Measurements from ENCODE around the gene PCDHGA12.
"Not testable (repeated sequence)": the region's sequence is repeated elsewhere in the genome, so short reads cannot be mapped to it uniquely, and the experiment has no call there.

The PCDHGA12 gene

GRCh38 chr5:141417494-141418172, 12.7 kb upstream of the PCDHGA12 start, which contains the start of gene PCDHGB7:
PCDHGB7 (plus strand) TSS chr5:141417677; CDS start chr5:141417860, 183 bp downstream.
- peak within 1 kb of the TSS; percentile 66 for H3K4me3 ChIP-seq (replicated peaks; ENCODE audit: low read depth, low read length)
- TF ChIP-seq CTCF (IDR thresholded peaks at IDR 0.05; ENCODE audit: insufficient read depth, low read length, poor library complexity, severe bottlenecking), result peak; percentile 93
- H3K36me3 ChIP-seq (ENCODE audit: control insufficient read depth, insufficient read depth, low read length); H3K27me3 ChIP-seq (replicated peaks; ENCODE audit: control insufficient read depth, insufficient read depth, low read length): not testable (repeated sequence)
- DNase-seq (ENCODE audit: extremely low read depth, insufficient read length), result peak; percentile 76

- Histone ChIP-seq H3K4me3 (replicated peaks; ENCODE audit: low read depth, low read length) (no peak overlapping the region), H3K27me3 (replicated peaks; ENCODE audit: control insufficient read depth, insufficient read depth, low read length) (no peaks in the 10 kb centered on the region), H3K36me3 (ENCODE audit: control insufficient read depth, insufficient read depth, low read length) (no peaks in the 10 kb centered on the region)
- DNase-seq (ENCODE audit: extremely low read depth, insufficient read length), result no peak
- TF ChIP-seq CTCF (IDR thresholded peaks at IDR 0.05; ENCODE audit: insufficient read depth, low read length, poor library complexity, severe bottlenecking), result no peak
Observed at GRCh38 chr5:141419074-141419880, 11.0 kb upstream of the PCDHGA12 start.

DNA sequence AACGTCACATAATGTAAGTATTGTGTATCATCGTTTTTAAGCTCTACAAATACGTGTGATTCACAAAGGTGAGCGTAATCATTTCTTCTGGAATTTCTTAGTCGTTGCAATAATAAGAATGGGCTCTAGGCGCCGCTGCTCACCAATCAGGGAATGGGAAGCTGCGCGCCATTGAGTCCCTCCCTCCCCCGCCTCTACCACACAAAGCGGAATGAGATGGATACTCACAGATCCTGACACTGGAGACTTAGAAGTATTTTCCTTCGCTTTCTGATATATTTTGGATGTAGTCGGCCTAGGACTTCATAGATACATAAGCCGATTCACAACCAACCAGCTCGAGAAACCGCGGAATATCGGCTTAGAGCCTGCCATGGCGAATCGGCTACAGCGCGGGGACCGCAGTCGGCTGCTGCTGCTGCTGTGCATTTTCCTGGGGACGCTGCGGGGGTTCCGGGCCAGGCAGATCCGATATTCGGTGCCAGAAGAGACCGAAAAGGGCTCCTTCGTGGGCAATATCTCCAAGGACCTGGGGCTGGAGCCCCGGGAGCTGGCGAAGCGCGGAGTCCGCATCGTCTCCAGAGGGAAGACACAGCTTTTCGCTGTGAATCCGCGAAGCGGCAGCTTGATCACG, 9.3 kb upstream of the PCDHGA12 start, which contains the start of gene PCDHGA11:
TSS of gene PCDHGA11 (plus strand) at position 197 of the 634 bp plus-strand sequence. CDS start at position 374, 177 bp downstream.
- DNase-seq (ENCODE audit: extremely low read depth, insufficient read length), result no peak
- TF ChIP-seq CTCF (IDR thresholded peaks at IDR 0.05; ENCODE audit: insufficient read depth, low read length, poor library complexity, severe bottlenecking), result peak; percentile 79
- peak within 1 kb of the TSS; percentile 66 for H3K4me3 ChIP-seq (replicated peaks; ENCODE audit: low read depth, low read length)

DNA sequence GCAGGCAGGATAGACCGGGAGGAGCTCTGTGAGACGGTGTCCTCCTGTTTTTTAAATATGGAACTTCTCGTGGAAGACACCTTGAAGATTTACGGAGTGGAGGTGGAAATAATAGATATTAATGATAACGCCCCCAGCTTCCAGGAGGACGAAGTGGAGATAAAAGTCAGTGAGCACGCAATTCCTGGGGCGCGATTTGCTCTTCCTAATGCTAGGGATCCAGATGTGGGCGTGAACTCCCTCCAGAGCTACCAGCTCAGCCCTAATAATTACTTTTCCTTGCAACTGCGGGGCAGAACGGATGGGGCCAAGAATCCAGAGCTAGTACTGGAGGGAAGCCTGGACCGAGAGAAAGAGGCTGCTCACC, 8.8 kb upstream of the PCDHGA12 start:
- TF ChIP-seq CTCF (IDR thresholded peaks at IDR 0.05; ENCODE audit: insufficient read depth, low read length, poor library complexity, severe bottlenecking), result no peak

More for the DNA sequence above, 9.3 kb upstream of the PCDHGA12 start, which contains the start of gene PCDHGA11:
- no peaks in the 10 kb centered on the region for H3K36me3 ChIP-seq (ENCODE audit: control insufficient read depth, insufficient read depth, low read length)
- H3K27me3 ChIP-seq (replicated peaks; ENCODE audit: control insufficient read depth, insufficient read depth, low read length), result no peaks in the 10 kb centered on the region

DNA sequence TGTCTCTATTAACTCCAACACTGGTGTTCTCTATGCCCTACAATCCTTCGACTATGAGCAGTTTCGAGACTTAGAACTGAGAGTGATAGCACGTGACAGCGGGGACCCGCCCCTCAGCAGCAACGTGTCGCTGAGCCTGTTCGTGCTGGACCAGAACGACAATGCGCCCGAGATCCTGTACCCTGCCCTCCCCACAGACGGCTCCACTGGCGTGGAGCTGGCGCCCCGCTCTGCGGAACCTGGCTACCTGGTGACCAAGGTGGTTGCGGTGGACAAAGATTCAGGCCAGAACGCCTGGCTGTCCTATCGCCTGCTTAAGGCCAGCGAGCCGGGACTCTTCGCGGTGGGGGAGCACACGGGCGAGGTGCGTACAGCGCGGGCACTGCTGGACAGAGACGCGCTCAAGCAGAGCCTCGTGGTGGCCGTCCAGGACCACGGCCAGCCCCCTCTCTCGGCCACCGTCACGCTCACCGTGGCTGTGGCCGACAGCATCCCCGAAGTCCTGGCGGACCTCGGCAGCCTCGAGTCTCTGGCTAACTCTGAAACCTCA, 7.5 kb upstream of the PCDHGA12 start:
- no peak for DNase-seq (ENCODE audit: extremely low read depth, insufficient read length)
- H3K27me3 ChIP-seq (replicated peaks; ENCODE audit: control insufficient read depth, insufficient read depth, low read length), result no peaks in the 10 kb centered on the region
- no peak for TF ChIP-seq CTCF (IDR thresholded peaks at IDR 0.05; ENCODE audit: insufficient read depth, low read length, poor library complexity, severe bottlenecking)
- H3K4me3 ChIP-seq (replicated peaks; ENCODE audit: low read depth, low read length), result no peak overlapping the region
- no peaks in the 10 kb centered on the region for H3K36me3 ChIP-seq (ENCODE audit: control insufficient read depth, insufficient read depth, low read length)

More for the DNA sequence above, 8.8 kb upstream of the PCDHGA12 start:
- DNase-seq (ENCODE audit: extremely low read depth, insufficient read length), result no peak
- Histone ChIP-seq H3K4me3 (replicated peaks; ENCODE audit: low read depth, low read length) (peak overlapping the region; percentile 66), H3K36me3 (ENCODE audit: control insufficient read depth, insufficient read depth, low read length) (no peaks in the 10 kb centered on the region), H3K27me3 (replicated peaks; ENCODE audit: control insufficient read depth, insufficient read depth, low read length) (no peaks in the 10 kb centered on the region)
